ENCODE measurements around the gene PTPRT. TPM values are rescaled to one million over a fixed set of nuclear protein-coding genes. Genes with fewer than 3 reads are reported as not detected.

PTPRT gene
- polyA plus RNA-seq, 1 of the 3 experiments (the other 2 are of a cell fraction): not detected

DNA sequence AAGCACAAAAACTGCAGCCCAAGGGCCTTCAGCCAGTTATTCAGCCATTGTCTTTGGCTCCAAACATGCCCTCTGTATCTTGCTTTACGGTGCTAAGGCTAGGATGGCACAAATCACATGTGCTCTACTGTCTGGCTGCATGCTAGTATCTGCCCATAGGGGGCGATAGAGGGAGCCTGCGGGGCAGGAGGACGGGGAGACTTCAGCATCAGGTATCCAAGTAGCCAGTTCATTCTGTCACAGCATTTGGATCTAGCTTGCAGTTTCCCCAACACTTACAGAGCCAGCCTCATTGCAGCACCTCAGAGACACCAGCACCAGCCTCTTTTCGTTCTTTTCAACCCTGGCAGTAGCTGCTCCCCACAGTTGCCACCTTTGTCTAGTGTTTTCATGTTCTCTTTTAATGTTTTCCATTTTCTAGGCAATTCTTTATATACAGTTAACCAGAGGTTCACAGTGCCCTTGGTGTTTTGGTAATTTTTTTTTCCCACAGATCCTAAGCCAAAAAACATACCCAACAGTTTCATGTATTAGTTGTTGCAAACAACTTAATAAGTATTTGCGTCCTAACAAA, 705.9 kb downstream of the PTPRT start:
- H4K20me1 ChIP-seq (ENCODE audit: insufficient read depth): no peaks in the 10 kb centered on the region
- no peak overlapping the region for H2AFZ ChIP-seq (ENCODE audit: low read depth)
- TF ChIP-seq, protein P1, sequence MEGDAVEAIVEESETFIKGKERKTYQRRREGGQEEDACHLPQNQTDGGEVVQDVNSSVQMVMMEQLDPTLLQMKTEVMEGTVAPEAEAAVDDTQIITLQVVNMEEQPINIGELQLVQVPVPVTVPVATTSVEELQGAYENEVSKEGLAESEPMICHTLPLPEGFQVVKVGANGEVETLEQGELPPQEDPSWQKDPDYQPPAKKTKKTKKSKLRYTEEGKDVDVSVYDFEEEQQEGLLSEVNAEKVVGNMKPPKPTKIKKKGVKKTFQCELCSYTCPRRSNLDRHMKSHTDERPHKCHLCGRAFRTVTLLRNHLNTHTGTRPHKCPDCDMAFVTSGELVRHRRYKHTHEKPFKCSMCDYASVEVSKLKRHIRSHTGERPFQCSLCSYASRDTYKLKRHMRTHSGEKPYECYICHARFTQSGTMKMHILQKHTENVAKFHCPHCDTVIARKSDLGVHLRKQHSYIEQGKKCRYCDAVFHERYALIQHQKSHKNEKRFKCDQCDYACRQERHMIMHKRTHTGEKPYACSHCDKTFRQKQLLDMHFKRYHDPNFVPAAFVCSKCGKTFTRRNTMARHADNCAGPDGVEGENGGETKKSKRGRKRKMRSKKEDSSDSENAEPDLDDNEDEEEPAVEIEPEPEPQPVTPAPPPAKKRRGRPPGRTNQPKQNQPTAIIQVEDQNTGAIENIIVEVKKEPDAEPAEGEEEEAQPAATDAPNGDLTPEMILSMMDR (IDR thresholded peaks at IDR 0.05): peak; percentile 25; the same call in 1 of the 2 replicates
- TF ChIP-seq MEF2A (IDR thresholded peaks at IDR 0.05; ENCODE audit: borderline replicate concordance, low read depth): no peak
- TF ChIP-seq RAD21 (IDR thresholded peaks at IDR 0.05; ENCODE audit: low read length): peak; percentile 30; the same call in 1 of the 2 replicates
- no peaks in the 10 kb centered on the region for H3K4me1 ChIP-seq (ENCODE audit: control insufficient read depth in 1 of 2, insufficient read depth in 2 of 2, low read depth in 1 of 2, low read length in 1 of 2)
- ChIA-PET POLR2A (no interaction called here), CTCF (interaction anchor here (0.9 to 1.5 kb wide), 4 partner anchors 15 to 731 kb away, joined by 3 to 5 read pairs (median 4); no protein-coding TSS in a partner anchor)
- H3K9me2 ChIP-seq: no peaks in the 10 kb centered on the region
- no peak overlapping the region for H3K4me2 ChIP-seq
- H3F3A ChIP-seq (replicated peaks; ENCODE audit: insufficient read depth): no peaks in the 10 kb centered on the region
- no peak overlapping the region for H3K9ac ChIP-seq
- no peaks in the 10 kb centered on the region for H3K79me2 ChIP-seq (ENCODE audit: insufficient read depth)
- H3K27ac ChIP-seq (ENCODE audit: low read depth in 2 of 2, low read length in 1 of 2): no peak overlapping the region
- 45% methylated on average over 6 of the region's 6 CpGs for WGBS (ENCODE audit: low lambda C conversion rate)
- peak; percentile 20 for DNase-seq
- H3K36me3 ChIP-seq (replicated peaks in 1 of 2; ENCODE audit: control insufficient read depth in 1 of 2, insufficient read depth in 2 of 2, low read length in 1 of 2): no peaks in the 10 kb centered on the region
- H3K9me3 ChIP-seq: no peaks in the 10 kb centered on the region
- H3K27me3 ChIP-seq (ENCODE audit: insufficient read depth): no peaks in the 10 kb centered on the region
- no peak overlapping the region; a peak in 1 of 4 replicates for H3K4me3 ChIP-seq (ENCODE audit: low read depth in 2 of 2, low read length in 1 of 2)

DNA sequence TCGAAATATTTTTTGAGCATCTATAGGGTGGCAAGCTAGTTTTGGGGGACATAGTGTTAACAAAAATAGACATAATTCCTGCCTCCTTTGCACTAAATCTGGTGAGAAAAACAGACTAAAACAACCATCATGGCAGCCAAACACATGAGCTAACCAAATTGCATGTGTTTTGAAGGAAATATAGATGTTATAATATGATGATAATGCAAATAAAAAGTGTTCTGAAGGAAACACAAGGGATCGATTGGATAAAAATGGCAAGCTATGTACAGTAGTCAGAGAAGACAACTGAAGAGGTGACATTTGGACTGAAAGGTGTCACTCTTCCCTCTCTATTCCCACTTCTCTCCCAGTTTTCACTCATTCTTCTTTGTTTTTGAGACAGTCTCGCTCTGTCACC, 706.9 kb downstream of the PTPRT start:
- Histone ChIP-seq H3K4me1 (ENCODE audit: control insufficient read depth in 1 of 2, insufficient read depth in 2 of 2, low read depth in 1 of 2, low read length in 1 of 2) (no peaks in the 10 kb centered on the region), H3K4me3 (ENCODE audit: low read depth in 2 of 2, low read length in 1 of 2) (no peak overlapping the region), H3K9ac (no peak overlapping the region), H3K36me3 (replicated peaks in 1 of 2; ENCODE audit: control insufficient read depth in 1 of 2, insufficient read depth in 2 of 2, low read length in 1 of 2) (no peaks in the 10 kb centered on the region), H3K9me3 (no peaks in the 10 kb centered on the region), H3F3A (replicated peaks; ENCODE audit: insufficient read depth) (no peaks in the 10 kb centered on the region), H3K9me2 (no peaks in the 10 kb centered on the region), H3K27me3 (ENCODE audit: insufficient read depth) (no peaks in the 10 kb centered on the region), H2AFZ (ENCODE audit: low read depth) (no peak overlapping the region), H3K4me2 (no peak overlapping the region), H3K27ac (ENCODE audit: low read depth in 2 of 2, low read length in 1 of 2) (no peak overlapping the region), H4K20me1 (ENCODE audit: insufficient read depth) (no peaks in the 10 kb centered on the region), H3K79me2 (ENCODE audit: insufficient read depth) (no peaks in the 10 kb centered on the region)
- TF ChIP-seq GABPA (IDR thresholded peaks at IDR 0.05; ENCODE audit: low read depth) (no peak), SIN3A (IDR thresholded peaks at IDR 0.05; ENCODE audit: borderline replicate concordance, low read depth, low read length) (no peak), YY1 (IDR thresholded peaks at IDR 0.05; ENCODE audit: low read depth) (no peak), TCF12 (IDR thresholded peaks at IDR 0.05) (no peak), JUND (IDR thresholded peaks at IDR 0.05) (no peak), FOSL2 (IDR thresholded peaks at IDR 0.05; ENCODE audit: borderline replicate concordance, low read depth) (no peak), EZH2phosphoT487 (IDR thresholded peaks at IDR 0.05; ENCODE audit: borderline replicate concordance, low read depth) (no peak), RCOR1 (IDR thresholded peaks at IDR 0.05; ENCODE audit: low read length) (no peak), FOXJ3 (CRISPR knock-in tag; IDR thresholded peaks at IDR 0.05) (no peak), CHD2 (IDR thresholded peaks at IDR 0.05; ENCODE audit: low read length, partially characterized antibody) (no peak), RXRA (IDR thresholded peaks at IDR 0.05; ENCODE audit: borderline replicate concordance, low read depth) (no peak), ELF1 (IDR thresholded peaks at IDR 0.05) (no peak), RAD21 (IDR thresholded peaks at IDR 0.05; ENCODE audit: low read length) (no peak)
- TF ChIP-seq, protein P2, sequence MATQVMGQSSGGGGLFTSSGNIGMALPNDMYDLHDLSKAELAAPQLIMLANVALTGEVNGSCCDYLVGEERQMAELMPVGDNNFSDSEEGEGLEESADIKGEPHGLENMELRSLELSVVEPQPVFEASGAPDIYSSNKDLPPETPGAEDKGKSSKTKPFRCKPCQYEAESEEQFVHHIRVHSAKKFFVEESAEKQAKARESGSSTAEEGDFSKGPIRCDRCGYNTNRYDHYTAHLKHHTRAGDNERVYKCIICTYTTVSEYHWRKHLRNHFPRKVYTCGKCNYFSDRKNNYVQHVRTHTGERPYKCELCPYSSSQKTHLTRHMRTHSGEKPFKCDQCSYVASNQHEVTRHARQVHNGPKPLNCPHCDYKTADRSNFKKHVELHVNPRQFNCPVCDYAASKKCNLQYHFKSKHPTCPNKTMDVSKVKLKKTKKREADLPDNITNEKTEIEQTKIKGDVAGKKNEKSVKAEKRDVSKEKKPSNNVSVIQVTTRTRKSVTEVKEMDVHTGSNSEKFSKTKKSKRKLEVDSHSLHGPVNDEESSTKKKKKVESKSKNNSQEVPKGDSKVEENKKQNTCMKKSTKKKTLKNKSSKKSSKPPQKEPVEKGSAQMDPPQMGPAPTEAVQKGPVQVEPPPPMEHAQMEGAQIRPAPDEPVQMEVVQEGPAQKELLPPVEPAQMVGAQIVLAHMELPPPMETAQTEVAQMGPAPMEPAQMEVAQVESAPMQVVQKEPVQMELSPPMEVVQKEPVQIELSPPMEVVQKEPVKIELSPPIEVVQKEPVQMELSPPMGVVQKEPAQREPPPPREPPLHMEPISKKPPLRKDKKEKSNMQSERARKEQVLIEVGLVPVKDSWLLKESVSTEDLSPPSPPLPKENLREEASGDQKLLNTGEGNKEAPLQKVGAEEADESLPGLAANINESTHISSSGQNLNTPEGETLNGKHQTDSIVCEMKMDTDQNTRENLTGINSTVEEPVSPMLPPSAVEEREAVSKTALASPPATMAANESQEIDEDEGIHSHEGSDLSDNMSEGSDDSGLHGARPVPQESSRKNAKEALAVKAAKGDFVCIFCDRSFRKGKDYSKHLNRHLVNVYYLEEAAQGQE (IDR thresholded peaks at IDR 0.05; ENCODE audit: low read depth, low read length): no peak
- TF ChIP-seq, protein P3, sequence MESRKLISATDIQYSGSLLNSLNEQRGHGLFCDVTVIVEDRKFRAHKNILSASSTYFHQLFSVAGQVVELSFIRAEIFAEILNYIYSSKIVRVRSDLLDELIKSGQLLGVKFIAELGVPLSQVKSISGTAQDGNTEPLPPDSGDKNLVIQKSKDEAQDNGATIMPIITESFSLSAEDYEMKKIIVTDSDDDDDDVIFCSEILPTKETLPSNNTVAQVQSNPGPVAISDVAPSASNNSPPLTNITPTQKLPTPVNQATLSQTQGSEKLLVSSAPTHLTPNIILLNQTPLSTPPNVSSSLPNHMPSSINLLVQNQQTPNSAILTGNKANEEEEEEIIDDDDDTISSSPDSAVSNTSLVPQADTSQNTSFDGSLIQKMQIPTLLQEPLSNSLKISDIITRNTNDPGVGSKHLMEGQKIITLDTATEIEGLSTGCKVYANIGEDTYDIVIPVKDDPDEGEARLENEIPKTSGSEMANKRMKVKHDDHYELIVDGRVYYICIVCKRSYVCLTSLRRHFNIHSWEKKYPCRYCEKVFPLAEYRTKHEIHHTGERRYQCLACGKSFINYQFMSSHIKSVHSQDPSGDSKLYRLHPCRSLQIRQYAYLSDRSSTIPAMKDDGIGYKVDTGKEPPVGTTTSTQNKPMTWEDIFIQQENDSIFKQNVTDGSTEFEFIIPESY (IDR thresholded peaks at IDR 0.05; ENCODE audit: borderline replicate concordance, low read depth): no peak
- TF ChIP-seq, protein P4, sequence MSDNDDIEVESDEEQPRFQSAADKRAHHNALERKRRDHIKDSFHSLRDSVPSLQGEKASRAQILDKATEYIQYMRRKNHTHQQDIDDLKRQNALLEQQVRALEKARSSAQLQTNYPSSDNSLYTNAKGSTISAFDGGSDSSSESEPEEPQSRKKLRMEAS (IDR thresholded peaks at IDR 0.05; ENCODE audit: low read depth): no peak
- 27% methylated on average over 3 of the region's 3 CpGs for WGBS (ENCODE audit: low lambda C conversion rate)
- DNase-seq: no peak
- ChIA-PET CTCF (interaction anchor here (0.6 to 1.5 kb wide), 5 partner anchors 12 to 219 kb away, joined by 3 to 5 read pairs (median 3); no protein-coding TSS in a partner anchor), POLR2A (no interaction called here)

Data from SK-N-SH (cell line).